Measurements from ENCODE around the gene SLC9C2. TPM values are rescaled to one million over a fixed set of nuclear protein-coding genes. Genes with fewer than 3 reads are reported as not detected.

SLC9C2 gene
- total RNA-seq, 4 donors from 2014 or later, result not detected

GRCh38 chr1:173489929-173490328 is 112.9 kb downstream of the SLC9C2 start:
- DNase-seq (no peak), ATAC-seq (no peak)
- no peak for TF ChIP-seq CTCF (IDR thresholded peaks at IDR 0.05 in 4 of 5, conservative IDR thresholded peaks at IDR 0.05 in 1 of 5)
- no peak for TF ChIP-seq POLR2A (IDR thresholded peaks at IDR 0.05)
- H3K4me1 ChIP-seq, result peaks cover 0 to 3% of the 10 kb centered on the region in 2 donors
- peaks cover 7 to 43% of the 10 kb centered on the region in 2 donors for H3K36me3 ChIP-seq
- no peaks in the 10 kb centered on the region for H3K9me3 ChIP-seq
- H3K4me3 ChIP-seq, result no peak overlapping the region
- H3K27ac ChIP-seq, result peak overlapping the region in 1 of 4 donors; percentile 60
- intact Hi-C loops (cut with DNase I; ENCODE audit: low total_unique reads) (no loop called here), in situ Hi-C loops (cut with MboI; ENCODE audit: low sequenced_read_pairs in 4 of 4) (no loop called here)
- no peaks in the 10 kb centered on the region for H3K27me3 ChIP-seq

DNA sequence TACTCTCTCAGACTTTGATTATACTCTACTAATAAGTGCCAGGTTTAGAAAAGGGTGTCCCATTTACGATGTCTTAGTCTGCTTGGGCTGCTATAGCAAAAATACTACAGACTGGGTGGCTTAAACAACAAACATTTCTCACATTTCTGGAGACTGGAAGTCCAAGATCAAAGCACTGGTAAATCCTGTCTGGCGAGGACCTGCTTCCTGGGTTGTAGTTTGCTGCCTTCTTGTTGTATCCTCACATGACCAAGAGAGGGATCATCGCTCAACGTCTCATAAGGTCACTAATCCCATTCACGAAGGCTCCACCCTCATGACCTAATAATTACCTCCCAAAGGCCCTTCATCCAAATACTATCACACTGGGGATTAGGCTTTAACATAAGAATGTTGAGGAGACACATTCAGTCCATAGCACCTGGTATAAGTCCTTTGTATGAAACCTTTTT is 113.7 kb downstream of the SLC9C2 start:
- intact Hi-C loops (cut with DNase I; ENCODE audit: low total_unique reads), result no loop called here
- Histone ChIP-seq H3K36me3 (peaks cover 9 to 51% of the 10 kb centered on the region in 2 donors), H3K4me1 (peaks cover 0 to 3% of the 10 kb centered on the region in 2 donors), H3K4me3 (no peak overlapping the region), H3K27ac (peak overlapping the region in 1 of 4 donors; percentile 60), H3K9me3 (no peaks in the 10 kb centered on the region), H3K27me3 (no peaks in the 10 kb centered on the region)
- in situ Hi-C loops (cut with MboI; ENCODE audit: low sequenced_read_pairs in 4 of 4), result no loop called here
- ATAC-seq (no peak), DNase-seq (no peak)
- no peak for TF ChIP-seq CTCF (IDR thresholded peaks at IDR 0.05 in 4 of 5, conservative IDR thresholded peaks at IDR 0.05 in 1 of 5)
- TF ChIP-seq POLR2A (IDR thresholded peaks at IDR 0.05), result no peak

- H3K4me3 ChIP-seq, result no peak overlapping the region
- H3K4me1 ChIP-seq, result peaks cover 0 to 3% of the 10 kb centered on the region in 2 donors
- intact Hi-C loops (cut with DNase I; ENCODE audit: low total_unique reads), result no loop called here
- H3K27me3 ChIP-seq, result no peaks in the 10 kb centered on the region
- TF ChIP-seq CTCF (IDR thresholded peaks at IDR 0.05 in 4 of 5, conservative IDR thresholded peaks at IDR 0.05 in 1 of 5) (no peak), POLR2A (IDR thresholded peaks at IDR 0.05) (no peak)
- ATAC-seq (peak in 1 of 2 donors; percentile 34), DNase-seq (no peak)
- peaks cover 10 to 61% of the 10 kb centered on the region in 2 donors for H3K36me3 ChIP-seq
- in situ Hi-C loops (cut with MboI; ENCODE audit: low sequenced_read_pairs in 4 of 4), result no loop called here
- H3K27ac ChIP-seq, result peak overlapping the region in 1 of 4 donors; percentile 60
- H3K9me3 ChIP-seq, result no peaks in the 10 kb centered on the region
These were observed 114.9 kb downstream of the SLC9C2 start for GRCh38 chr1:173488001-173488400.

GRCh38 chr1:173485401-173485800 is 117.5 kb downstream of the SLC9C2 start:
- H3K27ac ChIP-seq, result no peak overlapping the region
- H3K36me3 ChIP-seq, result peaks cover 20 to 86% of the 10 kb centered on the region in 2 donors
- in situ Hi-C loops (cut with MboI; ENCODE audit: low sequenced_read_pairs in 4 of 4), result no loop called here
- H3K9me3 ChIP-seq, result no peaks in the 10 kb centered on the region
- intact Hi-C loops (cut with DNase I; ENCODE audit: low total_unique reads), result no loop called here
- ATAC-seq, result no peak
- H3K4me3 ChIP-seq, result no peak overlapping the region
- H3K27me3 ChIP-seq, result no peaks in the 10 kb centered on the region
- TF ChIP-seq POLR2A (IDR thresholded peaks at IDR 0.05) (no peak), CTCF (IDR thresholded peaks at IDR 0.05 in 4 of 5, conservative IDR thresholded peaks at IDR 0.05 in 1 of 5) (no peak)
- DNase-seq, result no peak
- peaks cover 9 to 15% of the 10 kb centered on the region in 2 donors for H3K4me1 ChIP-seq

DNA sequence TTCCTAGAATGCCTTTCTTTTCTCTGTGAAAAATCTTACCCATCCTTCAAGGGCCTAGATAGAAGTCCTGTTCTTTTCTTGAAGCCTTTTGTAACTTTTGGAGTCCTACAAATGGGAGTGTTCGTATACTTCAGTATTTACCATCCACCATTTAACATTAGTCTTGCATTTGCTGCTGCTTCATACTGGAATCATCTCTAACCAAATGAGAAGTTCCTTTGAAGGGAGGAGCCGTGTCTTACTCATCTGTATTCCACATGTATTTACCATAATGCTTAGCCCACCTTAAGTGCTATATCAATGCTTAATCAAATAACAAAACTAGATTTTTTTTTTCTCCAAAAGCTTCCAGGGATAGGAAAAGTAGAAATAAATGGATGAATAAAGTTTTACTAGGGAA is 118.6 kb downstream of the SLC9C2 start:
- intact Hi-C loops (cut with DNase I; ENCODE audit: low total_unique reads) (no loop called here), in situ Hi-C loops (cut with MboI; ENCODE audit: low sequenced_read_pairs in 4 of 4) (no loop called here)
- Histone ChIP-seq H3K27me3 (no peaks in the 10 kb centered on the region), H3K36me3 (peaks cover 20 to 97% of the 10 kb centered on the region in 2 donors), H3K4me3 (no peak overlapping the region), H3K4me1 (peaks cover 20 to 25% of the 10 kb centered on the region in 2 donors), H3K9me3 (no peaks in the 10 kb centered on the region), H3K27ac (no peak overlapping the region)
- no peak for ATAC-seq
- DNase-seq, result no peak
- TF ChIP-seq CTCF (IDR thresholded peaks at IDR 0.05 in 4 of 5, conservative IDR thresholded peaks at IDR 0.05 in 1 of 5), result no peak
- TF ChIP-seq POLR2A (IDR thresholded peaks at IDR 0.05), result no peak
